ENCODE results near the gene SNW1. TPM values are rescaled to one million over a fixed set of nuclear protein-coding genes. Genes with fewer than 3 reads are reported as not detected.

The SNW1 gene
- total RNA-seq, 1 experiment from 2014 or later, result 67.5 TPM

GRCh38 chr14:77741438-77741837 is 19.5 kb downstream of the SNW1 start:
- BruUV-seq (replicated peaks), result no TSS peak
- Histone ChIP-seq H3K27ac (ENCODE audit: low read length) (no peak overlapping the region), H2AFZ (ENCODE audit: low read length) (no peak overlapping the region), H3K9me3 (ENCODE audit: low read length) (no peaks in the 10 kb centered on the region), H3K4me2 (ENCODE audit: low read length) (no peak overlapping the region), H3K36me3 (ENCODE audit: low read depth, low read length) (peaks cover 54% of the 10 kb centered on the region), H3K9ac (ENCODE audit: low read length) (no peak overlapping the region), H3K4me1 (ENCODE audit: insufficient read depth, low read length) (no peaks in the 10 kb centered on the region), H3F3A (ENCODE audit: low read length, unreplicated experiment) (no peaks in the 10 kb centered on the region), H3K27me3 (ENCODE audit: low read length) (no peaks in the 10 kb centered on the region), H3K4me3 (ENCODE audit: low read length) (no peak overlapping the region), H3K9me2 (replicated peaks; ENCODE audit: low read length) (no peaks in the 10 kb centered on the region), H4K20me1 (ENCODE audit: low read length) (no peaks in the 10 kb centered on the region), H3K79me2 (ENCODE audit: low read length) (peaks cover 23% of the 10 kb centered on the region)
- intact Hi-C loops (cut with micrococcal nuclease), result no loop called here
- ChIA-PET POLR2A (ENCODE audit: unreplicated experiment) (no interaction called here), CTCF (no interaction called here)
- ATAC-seq (no peak), DNase-seq (no peak)
- TF ChIP-seq CTCF (conservative IDR thresholded peaks at IDR 0.05; ENCODE audit: low read depth, low read length) (no peak), EZH2 (IDR thresholded peaks at IDR 0.05; ENCODE audit: low read length, unreplicated experiment) (no peak), EZH2phosphoT487 (IDR thresholded peaks at IDR 0.05; ENCODE audit: borderline replicate concordance, low read length) (no peak)

- BruUV-seq (replicated peaks), result no TSS peak
- H3F3A ChIP-seq (ENCODE audit: low read length, unreplicated experiment), result no peaks in the 10 kb centered on the region
- no peaks in the 10 kb centered on the region for H4K20me1 ChIP-seq (ENCODE audit: low read length)
- ATAC-seq (no peak), DNase-seq (no peak)
- no peaks in the 10 kb centered on the region for H3K9me3 ChIP-seq (ENCODE audit: low read length)
- TF ChIP-seq EZH2 (IDR thresholded peaks at IDR 0.05; ENCODE audit: low read length, unreplicated experiment), result no peak
- TF ChIP-seq CTCF (conservative IDR thresholded peaks at IDR 0.05; ENCODE audit: low read depth, low read length), result no peak
- TF ChIP-seq EZH2phosphoT487 (IDR thresholded peaks at IDR 0.05; ENCODE audit: borderline replicate concordance, low read length), result no peak
- intact Hi-C loops (cut with micrococcal nuclease), result no loop called here
- H3K4me2 ChIP-seq (ENCODE audit: low read length), result no peak overlapping the region
- no peaks in the 10 kb centered on the region for H3K4me1 ChIP-seq (ENCODE audit: insufficient read depth, low read length)
- H3K4me3 ChIP-seq (ENCODE audit: low read length), result no peak overlapping the region
- ChIA-PET POLR2A (ENCODE audit: unreplicated experiment) (interaction anchor here (0.5 kb wide), 1 partner anchor 126 kb away, joined by 3 read pairs; no protein-coding TSS in a partner anchor), CTCF (no interaction called here)
- H3K27me3 ChIP-seq (ENCODE audit: low read length), result no peaks in the 10 kb centered on the region
- H3K79me2 ChIP-seq (ENCODE audit: low read length), result 0 out of 2 replicates have a peak, but pooled peaks cover 11% of the 10 kb centered on the region
- no peak overlapping the region for H2AFZ ChIP-seq (ENCODE audit: low read length)
- no peaks in the 10 kb centered on the region for H3K9me2 ChIP-seq (replicated peaks; ENCODE audit: low read length)
- H3K36me3 ChIP-seq (ENCODE audit: low read depth, low read length), result peaks cover 57% of the 10 kb centered on the region
- no peak overlapping the region for H3K27ac ChIP-seq (ENCODE audit: low read length)
- H3K9ac ChIP-seq (ENCODE audit: low read length), result no peak overlapping the region
Measured at GRCh38 chr14:77738559-77739250, 22.3 kb downstream of the SNW1 start.

- intact Hi-C loops (cut with micrococcal nuclease), result no loop called here
- Histone ChIP-seq H3K4me2 (ENCODE audit: low read length) (no peak overlapping the region), H3K79me2 (ENCODE audit: low read length) (no peaks in the 10 kb centered on the region), H2AFZ (ENCODE audit: low read length) (no peak overlapping the region), H3K9me3 (ENCODE audit: low read length) (no peaks in the 10 kb centered on the region), H3K27me3 (ENCODE audit: low read length) (no peaks in the 10 kb centered on the region), H3K27ac (ENCODE audit: low read length) (no peak overlapping the region), H3K36me3 (ENCODE audit: low read depth, low read length) (peaks cover 81% of the 10 kb centered on the region), H4K20me1 (ENCODE audit: low read length) (no peaks in the 10 kb centered on the region), H3K9me2 (replicated peaks; ENCODE audit: low read length) (no peaks in the 10 kb centered on the region), H3K4me1 (ENCODE audit: insufficient read depth, low read length) (no peaks in the 10 kb centered on the region), H3K4me3 (ENCODE audit: low read length) (no peak overlapping the region), H3F3A (ENCODE audit: low read length, unreplicated experiment) (no peaks in the 10 kb centered on the region), H3K9ac (ENCODE audit: low read length) (no peak overlapping the region)
- BruUV-seq (replicated peaks), result no TSS peak
- ChIA-PET CTCF (no interaction called here), POLR2A (ENCODE audit: unreplicated experiment) (no interaction called here)
- TF ChIP-seq EZH2 (IDR thresholded peaks at IDR 0.05; ENCODE audit: low read length, unreplicated experiment) (no peak), EZH2phosphoT487 (IDR thresholded peaks at IDR 0.05; ENCODE audit: borderline replicate concordance, low read length) (no peak), CTCF (conservative IDR thresholded peaks at IDR 0.05; ENCODE audit: low read depth, low read length) (no peak)
- ATAC-seq (no peak), DNase-seq (no peak)
Measured at GRCh38 chr14:77730976-77731497, 29.9 kb downstream of the SNW1 start.
